ENCODE results near the gene BCL11B. TPM values are rescaled to one million over a fixed set of nuclear protein-coding genes. Genes with fewer than 3 reads are reported as not detected.

Gene BCL11B
- total RNA-seq, result 48.2 and 48.5 TPM in 2 replicates

DNA sequence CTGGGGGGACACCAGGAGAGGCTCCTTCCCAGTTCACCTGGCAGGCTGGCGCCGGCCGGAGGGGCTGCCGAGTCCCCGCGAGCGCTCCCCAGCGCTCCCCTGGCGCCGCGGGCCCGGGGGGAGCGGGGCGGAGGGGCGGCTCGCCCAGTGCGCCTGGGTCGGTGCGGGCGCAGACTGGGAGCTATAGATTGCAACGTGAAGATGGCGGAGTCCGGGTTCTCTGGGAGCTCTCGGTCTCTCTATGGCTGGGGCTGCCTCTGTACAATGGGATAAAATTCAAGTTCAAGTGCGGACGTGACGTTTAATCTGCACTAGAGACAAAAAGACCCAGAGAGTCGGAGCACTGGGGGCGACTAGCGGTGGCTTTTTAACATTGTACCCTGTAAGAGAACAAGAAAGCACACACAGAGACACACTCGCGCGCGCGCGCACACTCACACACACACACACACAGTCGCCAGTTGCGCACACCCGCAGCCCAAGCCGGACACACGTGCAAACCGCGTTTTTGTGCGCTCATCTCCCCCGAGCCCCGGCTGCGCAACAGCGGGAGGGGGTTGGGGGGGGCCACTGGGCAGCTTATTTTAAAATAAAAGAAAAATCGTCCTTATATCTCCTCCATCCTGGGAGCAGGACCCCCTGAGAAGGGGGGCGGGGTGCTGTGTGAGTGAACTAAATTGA, at the start of gene BCL11B:
Gene BCL11B (minus strand): TSS at position 247 of the 681 bp plus-strand sequence. CDS start 979 bp downstream, outside the sequence.
- intact Hi-C loops (cut with micrococcal nuclease), result loop anchor here (1.0 to 5.0 kb wide), 7 partner anchors 10 to 1815 kb away; partner anchors contain the start of genes CCNK and SETD3
- peak; percentile 96 for DNase-seq
- Mint-ChIP-seq H3K27me3 (peaks cover 13% of the 10 kb centered on the region), H3K27ac (peak within 1 kb of the TSS; percentile 95), H3K36me3 (ENCODE audit: low read depth) (peaks cover 21% of the 10 kb centered on the region), H3K4me1 (peaks cover 42% of the 10 kb centered on the region), H3K4me3 (peak within 1 kb of the TSS; percentile 91), H3K9me3 (no peaks in the 10 kb centered on the region)

GRCh38 chr14:99321236-99321925, 49.4 kb upstream of the BCL11B start:
- intact Hi-C loops (cut with micrococcal nuclease), result no loop called here
- no peaks in the 10 kb centered on the region for H3K36me3 Mint-ChIP-seq (ENCODE audit: low read depth)
- no peaks in the 10 kb centered on the region for H3K27me3 Mint-ChIP-seq
- H3K4me3 Mint-ChIP-seq, result no peak overlapping the region
- H3K27ac Mint-ChIP-seq, result peak overlapping the region; percentile 6
- peak; percentile 55 for DNase-seq
- peaks cover 10% of the 10 kb centered on the region for H3K4me1 Mint-ChIP-seq
- H3K9me3 Mint-ChIP-seq, result no peaks in the 10 kb centered on the region

GRCh38 chr14:99320621-99321235, 48.7 kb upstream of the BCL11B start:
- Mint-ChIP-seq H3K27me3 (no peaks in the 10 kb centered on the region), H3K4me1 (peaks cover 10% of the 10 kb centered on the region), H3K27ac (no peak overlapping the region), H3K36me3 (ENCODE audit: low read depth) (no peaks in the 10 kb centered on the region), H3K4me3 (no peak overlapping the region), H3K9me3 (no peaks in the 10 kb centered on the region)
- intact Hi-C loops (cut with micrococcal nuclease), result loop anchor here (1.0 kb wide), 1 partner anchor 95 kb away; no protein-coding TSS in a partner anchor
- DNase-seq, result peak; percentile 54

- no peaks in the 10 kb centered on the region for H3K27me3 Mint-ChIP-seq
These were observed 48.1 kb upstream of the BCL11B start for GRCh38 chr14:99320105-99320572.

DNA sequence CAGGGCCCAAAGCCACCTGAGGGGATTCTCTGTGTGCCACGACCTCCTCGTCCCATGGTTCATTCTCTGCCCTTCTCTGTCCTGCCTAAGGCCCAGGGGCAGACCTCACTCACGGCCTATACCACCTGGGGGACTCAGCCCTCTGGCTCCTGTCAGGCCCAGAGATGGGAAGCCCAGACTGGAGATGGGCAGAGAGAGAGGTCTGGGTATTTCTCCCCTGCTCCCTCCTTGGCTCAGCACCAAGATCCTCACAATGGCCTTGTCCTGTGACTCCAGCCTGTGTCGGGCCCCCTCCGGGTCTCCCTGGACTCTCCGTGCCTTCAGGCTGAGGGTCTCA, 46.9 kb upstream of the BCL11B start:
- Mint-ChIP-seq H3K4me1 (peaks cover 10% of the 10 kb centered on the region), H3K36me3 (ENCODE audit: low read depth) (no peaks in the 10 kb centered on the region), H3K4me3 (no peak overlapping the region), H3K27me3 (peaks cover 7% of the 10 kb centered on the region), H3K9me3 (no peaks in the 10 kb centered on the region), H3K27ac (no peak overlapping the region)
- intact Hi-C loops (cut with micrococcal nuclease), result no loop called here
- DNase-seq, result peak; percentile 49

More at GRCh38 chr14:99320105-99320572, 48.1 kb upstream of the BCL11B start:
- peaks cover 10% of the 10 kb centered on the region for H3K4me1 Mint-ChIP-seq
- peak overlapping the region; percentile 50 for H3K4me3 Mint-ChIP-seq
- H3K27ac Mint-ChIP-seq, result no peak overlapping the region
- intact Hi-C loops (cut with micrococcal nuclease), result loop anchor here (1.0 kb wide), 1 partner anchor 95 kb away; no protein-coding TSS in a partner anchor
- DNase-seq, result peak; percentile 92
- no peaks in the 10 kb centered on the region for H3K9me3 Mint-ChIP-seq
- H3K36me3 Mint-ChIP-seq (ENCODE audit: low read depth), result no peaks in the 10 kb centered on the region

DNA sequence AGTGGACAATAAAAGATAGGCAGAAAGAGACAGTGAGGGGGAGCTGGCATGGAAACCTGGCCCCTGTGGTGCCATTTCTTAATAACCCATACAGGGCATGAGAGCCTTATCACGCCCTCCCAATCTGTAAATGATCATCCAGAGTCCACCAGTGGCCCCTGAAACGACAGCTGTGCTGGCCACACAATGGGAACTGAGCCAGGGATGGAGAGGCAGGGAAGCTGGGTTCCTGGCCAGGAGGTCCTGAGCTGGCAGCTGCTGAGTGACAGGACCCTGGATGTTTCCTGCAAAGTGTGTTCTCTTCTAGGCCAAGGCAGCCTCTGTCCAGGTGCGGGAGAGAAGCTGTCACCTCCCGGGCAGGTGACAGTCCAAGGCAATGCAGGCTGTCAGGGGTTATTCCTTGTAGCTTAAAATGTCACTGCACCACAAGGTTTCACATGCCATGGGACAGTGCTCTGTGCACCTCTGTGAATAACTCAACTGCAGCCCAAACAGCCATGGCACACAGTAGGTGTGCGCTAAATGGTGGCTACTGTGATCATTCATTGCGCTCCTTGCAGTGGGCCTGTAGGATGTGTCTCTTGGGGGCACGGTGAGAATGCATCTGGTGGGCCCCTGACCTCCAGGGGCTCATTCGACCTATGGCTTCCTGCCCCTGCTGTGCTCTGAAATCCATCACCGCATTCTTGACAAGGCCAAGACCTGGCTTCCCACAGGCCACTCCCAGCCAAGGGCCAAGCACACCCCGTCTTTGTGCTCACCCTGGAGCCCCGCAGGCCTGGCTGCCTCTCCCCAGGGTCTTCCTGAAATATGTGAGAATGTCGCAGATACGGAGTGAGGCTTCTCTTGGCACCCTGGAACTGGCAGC, 46.3 kb upstream of the BCL11B start:
- intact Hi-C loops (cut with micrococcal nuclease), result no loop called here
- H3K36me3 Mint-ChIP-seq (ENCODE audit: low read depth), result no peaks in the 10 kb centered on the region
- no peak overlapping the region for H3K4me3 Mint-ChIP-seq
- no peaks in the 10 kb centered on the region for H3K9me3 Mint-ChIP-seq
- DNase-seq, result peak; percentile 51
- no peak overlapping the region for H3K27ac Mint-ChIP-seq
- peaks cover 10% of the 10 kb centered on the region for H3K4me1 Mint-ChIP-seq
- H3K27me3 Mint-ChIP-seq, result peaks cover 10% of the 10 kb centered on the region

GRCh38 chr14:99317231-99318090, 45.5 kb upstream of the BCL11B start:
- no peak overlapping the region for H3K4me3 Mint-ChIP-seq
- no peaks in the 10 kb centered on the region for H3K36me3 Mint-ChIP-seq (ENCODE audit: low read depth)
- peaks cover 10% of the 10 kb centered on the region for H3K27me3 Mint-ChIP-seq
- H3K9me3 Mint-ChIP-seq, result no peaks in the 10 kb centered on the region
- DNase-seq, result peak; percentile 49
- intact Hi-C loops (cut with micrococcal nuclease), result no loop called here
- H3K4me1 Mint-ChIP-seq, result peaks cover 10% of the 10 kb centered on the region
- no peak overlapping the region for H3K27ac Mint-ChIP-seq

DNA sequence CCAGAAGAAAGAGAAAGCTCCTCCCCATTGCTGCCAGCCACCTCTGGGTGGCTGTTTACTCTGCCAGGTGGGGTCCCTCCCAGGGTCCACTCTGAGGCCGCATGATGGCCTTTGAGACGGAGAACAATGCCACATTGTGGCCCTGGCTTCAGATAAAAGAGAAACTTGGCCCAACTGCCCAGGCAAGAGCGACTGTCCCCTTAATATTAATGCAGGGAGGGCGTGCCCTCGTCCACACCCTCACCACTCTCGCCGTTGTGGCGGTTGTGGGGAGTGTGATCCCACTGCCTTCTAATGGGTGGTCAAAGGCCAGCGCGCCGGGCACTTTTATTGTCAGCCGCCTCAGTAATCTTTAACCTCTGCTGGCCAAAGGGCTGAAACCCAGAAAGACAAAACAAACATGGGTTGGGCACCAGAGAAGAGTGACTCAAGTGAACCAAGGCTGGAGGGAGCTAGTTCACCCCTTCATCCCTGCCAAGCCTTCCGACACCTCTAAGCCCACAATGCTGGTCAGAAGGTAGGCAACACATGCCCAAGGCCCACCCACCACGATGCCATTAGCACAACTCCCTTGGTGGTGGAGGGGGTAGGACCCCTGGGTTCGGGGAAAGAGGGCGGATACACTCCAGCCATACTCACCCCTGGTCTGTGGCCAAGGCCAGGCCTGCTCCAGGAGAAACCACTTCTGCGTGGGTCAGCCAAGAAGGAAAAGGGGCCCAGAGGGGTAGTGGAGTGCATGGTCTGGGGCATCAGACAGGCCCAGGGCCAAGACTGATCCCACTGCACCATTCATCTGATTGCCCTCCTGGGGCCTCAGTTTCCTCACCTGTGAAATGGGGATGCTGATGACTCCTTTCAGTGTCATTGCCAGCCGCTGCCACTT, 44.5 kb upstream of the BCL11B start:
- Mint-ChIP-seq H3K4me3 (no peak overlapping the region), H3K27ac (no peak overlapping the region), H3K9me3 (no peaks in the 10 kb centered on the region), H3K4me1 (peaks cover 10% of the 10 kb centered on the region), H3K36me3 (ENCODE audit: low read depth) (no peaks in the 10 kb centered on the region), H3K27me3 (peaks cover 10% of the 10 kb centered on the region)
- intact Hi-C loops (cut with micrococcal nuclease), result no loop called here
- DNase-seq, result peak; percentile 47

DNA sequence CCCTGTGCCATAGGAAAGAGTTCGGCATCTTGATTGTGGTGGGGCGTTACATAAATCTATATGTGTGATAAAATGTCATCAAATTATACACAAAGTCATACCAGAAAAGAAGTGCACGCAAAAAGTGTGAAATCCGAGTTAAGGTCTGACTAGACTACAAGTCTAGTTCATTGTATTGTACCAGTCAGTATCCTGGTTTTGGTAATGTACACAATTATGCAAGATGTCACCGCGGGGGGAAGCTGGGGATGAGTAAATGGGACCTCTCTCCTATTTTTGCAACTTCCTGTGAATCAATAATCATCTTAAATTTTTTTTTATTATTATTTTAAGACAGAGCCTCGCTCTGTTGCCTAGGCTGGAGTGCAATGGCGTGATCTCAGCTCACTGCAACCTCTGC, 43.2 kb upstream of the BCL11B start:
- Mint-ChIP-seq H3K4me3 (no peak overlapping the region), H3K27ac (no peak overlapping the region), H3K9me3 (no peaks in the 10 kb centered on the region), H3K36me3 (ENCODE audit: low read depth) (no peaks in the 10 kb centered on the region), H3K27me3 (peaks cover 16% of the 10 kb centered on the region), H3K4me1 (peaks cover 6% of the 10 kb centered on the region)
- intact Hi-C loops (cut with micrococcal nuclease), result no loop called here
- DNase-seq, result no peak

GRCh38 chr14:99314623-99315022, 42.6 kb upstream of the BCL11B start:
- Mint-ChIP-seq H3K4me3 (no peak overlapping the region), H3K4me1 (peaks cover under 1% of the 10 kb centered on the region), H3K27ac (no peak overlapping the region), H3K36me3 (ENCODE audit: low read depth) (no peaks in the 10 kb centered on the region), H3K9me3 (no peaks in the 10 kb centered on the region), H3K27me3 (peaks cover 19% of the 10 kb centered on the region)
- intact Hi-C loops (cut with micrococcal nuclease), result no loop called here
- peak; percentile 43 for DNase-seq

- Mint-ChIP-seq H3K4me3 (no peak overlapping the region), H3K27me3 (peaks cover 22% of the 10 kb centered on the region), H3K4me1 (no peaks in the 10 kb centered on the region), H3K9me3 (no peaks in the 10 kb centered on the region), H3K36me3 (ENCODE audit: low read depth) (no peaks in the 10 kb centered on the region), H3K27ac (no peak overlapping the region)
- DNase-seq, result peak; percentile 23
- intact Hi-C loops (cut with micrococcal nuclease), result no loop called here
These were observed 41.2 kb upstream of the BCL11B start for GRCh38 chr14:99313234-99313633.

GRCh38 chr14:99312106-99312505, 40.1 kb upstream of the BCL11B start:
- Mint-ChIP-seq H3K27me3 (peaks cover 25% of the 10 kb centered on the region), H3K36me3 (ENCODE audit: low read depth) (no peaks in the 10 kb centered on the region), H3K9me3 (no peaks in the 10 kb centered on the region), H3K27ac (no peak overlapping the region), H3K4me3 (no peak overlapping the region), H3K4me1 (no peaks in the 10 kb centered on the region)
- intact Hi-C loops (cut with micrococcal nuclease), result no loop called here
- DNase-seq, result peak; percentile 30

Data from activated CD4-positive, alpha-beta T cell treated with anti-CD3 and anti-CD28 coated beads, Interleukin-2, amount 10 ng/mL, durations not matched to agents 24 days and 14 days (primary cell).